HG02973 (cell line): ENCODE data around the gene AFG1L.
"Not testable (repeated sequence)": the region's sequence is repeated elsewhere in the genome, so short reads cannot be mapped to it uniquely, and the experiment has no call there.

ENCODE experiments used
- ATAC-seq: cut with Tn5 transposase; IDR thresholded peaks from one replicate; pipeline ENCODE4 v1.9.1; 2021; ENCODE audit warnings: moderate library complexity; ENCODE audit not compliant: unreplicated experiment

Gene AFG1L

DNA sequence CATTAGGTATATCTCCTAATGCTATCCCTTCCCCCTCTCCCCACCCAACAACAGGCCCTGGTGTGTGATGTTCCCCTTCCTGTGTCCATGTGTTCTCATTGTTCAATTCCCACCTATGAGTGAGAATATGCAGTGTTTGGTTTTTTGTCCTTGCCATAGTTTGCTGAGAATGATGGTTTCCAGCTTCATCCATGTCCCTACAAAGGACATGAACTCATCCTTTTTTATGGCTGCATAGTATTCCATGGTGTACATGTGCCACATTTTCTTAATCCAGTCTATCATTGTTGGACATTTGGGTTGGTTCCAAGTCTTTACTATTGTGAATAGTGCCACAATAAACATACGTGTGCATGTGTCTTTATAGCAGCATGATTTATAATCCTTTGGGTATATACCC, 154.9 kb downstream of the AFG1L start:
- ATAC-seq, result not testable (repeated sequence)

GRCh38 chr6:108451816-108452215, 157.0 kb downstream of the AFG1L start:
- no peak for ATAC-seq

GRCh38 chr6:108452711-108453195, 157.9 kb downstream of the AFG1L start:
- ATAC-seq, result no peak

- ATAC-seq, result no peak
Measured at GRCh38 chr6:108453601-108454185, 158.8 kb downstream of the AFG1L start.

DNA sequence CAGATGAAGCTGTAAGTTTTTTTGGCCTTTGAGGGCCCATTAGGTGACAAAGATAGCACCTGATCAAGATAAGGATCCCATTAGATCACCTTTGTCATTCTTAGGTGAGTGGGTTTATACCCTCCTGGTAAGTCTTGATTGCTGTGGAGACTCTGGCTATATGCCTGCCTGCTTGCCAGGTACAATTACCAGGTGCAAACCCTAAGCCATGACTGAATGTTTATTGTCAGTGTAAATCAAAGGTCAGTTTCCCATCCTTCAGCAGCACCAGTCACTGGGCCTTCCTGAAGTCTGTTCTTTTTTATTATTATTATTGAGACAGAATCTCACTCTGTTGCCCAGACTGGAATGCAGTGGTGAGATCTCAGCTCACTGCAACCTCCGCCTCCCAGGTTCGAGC, 159.5 kb downstream of the AFG1L start:
- no peak for ATAC-seq

DNA sequence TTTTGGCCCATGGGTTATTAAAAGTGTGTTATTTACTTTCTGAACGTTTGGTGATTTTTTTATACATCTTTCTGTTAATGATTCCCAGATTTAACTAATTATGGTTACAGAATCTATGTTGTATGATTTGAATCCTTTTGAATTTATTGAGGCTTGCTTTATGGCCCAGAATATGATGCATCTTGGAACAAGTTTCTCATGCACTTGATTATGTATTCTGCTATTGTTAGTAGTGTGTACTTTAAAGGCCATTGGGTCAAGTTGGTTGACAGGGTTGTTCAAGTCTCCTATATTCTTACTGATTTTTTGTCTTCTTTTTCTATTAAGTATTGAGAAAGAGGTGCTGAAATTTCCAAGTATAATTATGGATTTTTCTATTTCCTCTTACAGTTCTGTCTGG, 160.8 kb downstream of the AFG1L start:
- ATAC-seq, result no peak

DNA sequence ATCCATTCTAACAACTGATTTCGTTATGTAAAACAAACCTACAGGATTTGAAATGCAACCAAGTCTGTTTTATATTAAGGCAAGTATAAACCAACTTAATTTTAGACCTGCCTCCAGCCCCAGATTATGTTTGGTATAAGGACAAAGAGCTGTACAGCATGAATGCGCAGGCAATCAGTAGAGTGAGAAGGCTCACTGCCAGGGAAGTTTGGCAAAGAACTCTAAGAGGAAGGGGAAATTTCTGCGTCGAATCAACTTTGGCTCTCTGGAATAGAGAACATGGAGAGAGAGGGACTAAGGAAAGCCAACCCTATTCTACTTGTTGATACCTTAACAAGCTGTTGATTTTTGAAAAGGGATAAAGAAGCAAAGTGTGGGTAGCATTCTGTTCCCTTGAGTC, 168.9 kb downstream of the AFG1L start:
- ATAC-seq, result no peak

DNA sequence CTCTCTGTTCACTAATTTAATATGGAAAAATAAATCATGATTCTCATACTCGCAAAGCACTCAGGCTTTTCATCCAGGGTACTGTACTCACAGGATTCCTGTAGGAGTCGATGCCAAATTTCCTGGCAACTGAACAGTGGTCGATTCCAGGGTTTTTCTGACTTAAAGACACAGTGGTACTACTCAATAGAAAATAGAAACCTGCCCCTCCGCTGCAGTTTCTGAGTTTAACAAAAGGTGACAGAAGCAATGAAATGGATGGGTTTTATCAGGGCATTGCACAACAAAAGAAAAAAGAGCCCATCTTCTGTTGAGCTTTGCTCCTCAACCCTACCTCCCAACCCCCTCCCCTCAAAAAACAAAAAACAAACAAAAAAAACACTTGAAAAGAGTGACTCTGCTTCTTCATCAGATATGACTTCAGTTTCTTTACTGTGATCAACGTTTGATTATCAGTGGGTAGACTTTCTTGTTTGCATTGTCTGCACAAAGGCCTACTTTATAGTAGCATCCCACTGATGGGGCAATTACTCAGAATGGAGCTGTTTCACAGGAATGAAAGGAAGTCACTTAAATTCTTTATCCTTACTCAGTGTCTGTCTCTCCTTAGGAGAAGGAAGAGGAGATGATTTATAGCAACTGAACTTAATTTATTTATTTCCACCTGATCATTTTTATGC, 169.7 kb downstream of the AFG1L start:
- ATAC-seq, result no peak

DNA sequence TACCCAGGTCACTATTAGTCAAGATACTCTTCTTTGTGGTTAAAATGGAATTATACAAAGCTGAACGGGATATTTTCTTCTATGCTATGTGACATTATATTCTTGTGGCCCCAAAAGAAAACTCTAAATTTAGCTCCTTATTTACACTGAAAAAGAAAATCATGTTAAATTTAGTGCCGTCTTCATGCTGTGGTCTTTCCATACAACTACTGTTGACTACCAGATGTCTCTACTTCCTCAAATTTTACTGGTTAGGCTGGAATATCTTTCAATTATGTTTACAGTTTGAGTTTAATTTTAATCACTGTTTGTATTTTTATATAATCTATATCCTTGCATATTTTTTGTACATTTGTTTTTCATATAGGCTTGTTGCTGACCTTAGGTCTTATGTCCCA, 170.2 kb downstream of the AFG1L start:
- ATAC-seq, result no peak

DNA sequence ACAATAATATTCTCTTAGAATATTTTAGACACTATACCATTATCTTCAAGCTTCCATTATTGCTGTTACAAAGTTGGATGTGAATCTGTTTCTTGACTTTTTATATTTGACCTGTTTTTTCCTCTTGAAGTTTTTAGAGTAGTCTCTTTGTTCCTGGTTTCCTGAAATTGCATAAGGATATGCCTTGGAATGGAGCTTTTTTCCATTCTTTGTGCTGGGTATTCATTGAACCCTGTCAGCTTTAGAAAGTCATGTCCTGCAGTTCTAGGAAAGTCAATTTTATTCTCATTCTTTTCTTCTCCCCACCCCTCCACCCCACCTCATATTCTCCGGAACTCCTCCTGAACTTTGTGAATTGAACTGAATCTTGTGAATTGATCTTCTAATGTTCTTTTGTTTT, 173.5 kb downstream of the AFG1L start:
- ATAC-seq, result no peak

DNA sequence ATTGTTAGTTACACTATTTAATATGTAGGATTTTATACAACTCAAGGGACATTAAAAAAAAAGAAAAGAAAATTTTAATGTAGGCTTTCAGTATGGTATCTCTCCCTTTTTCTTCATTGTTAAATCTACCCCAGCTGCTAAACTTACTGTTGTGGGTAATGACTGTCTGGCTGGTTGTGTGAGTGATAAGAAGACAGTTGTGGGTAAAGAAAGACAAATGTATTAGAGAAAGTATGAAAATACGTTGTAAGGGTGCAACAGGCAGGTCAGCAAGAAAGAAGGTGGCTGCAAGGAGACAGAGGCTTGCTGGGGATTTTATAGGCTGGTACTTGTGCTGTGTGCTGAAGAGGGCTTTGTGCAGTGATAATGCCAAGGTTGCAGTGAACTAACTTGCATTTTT, 174.5 kb downstream of the AFG1L start:
- ATAC-seq, result no peak

GRCh38 chr6:108473197-108473596, 178.3 kb downstream of the AFG1L start:
- no peak for ATAC-seq

DNA sequence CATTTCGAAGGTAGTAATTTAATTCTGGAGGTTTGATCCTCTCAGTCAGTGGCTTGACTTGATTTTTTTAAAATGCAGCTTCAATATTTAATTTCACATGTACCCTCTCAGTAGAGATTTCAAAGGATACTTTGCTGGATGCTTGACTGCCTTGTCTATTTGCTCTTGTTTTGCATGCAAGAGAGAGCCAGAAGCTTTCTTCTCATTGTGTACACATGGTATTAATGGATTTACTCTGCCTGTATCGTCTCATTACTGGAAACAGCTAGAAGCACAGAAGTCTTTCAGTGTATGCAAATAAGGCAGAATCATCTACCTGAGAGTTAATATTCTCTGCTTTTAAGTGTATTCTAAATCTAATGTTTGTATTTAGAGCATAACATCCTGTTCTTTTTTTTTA, 181.5 kb downstream of the AFG1L start:
- ATAC-seq, result no peak

DNA sequence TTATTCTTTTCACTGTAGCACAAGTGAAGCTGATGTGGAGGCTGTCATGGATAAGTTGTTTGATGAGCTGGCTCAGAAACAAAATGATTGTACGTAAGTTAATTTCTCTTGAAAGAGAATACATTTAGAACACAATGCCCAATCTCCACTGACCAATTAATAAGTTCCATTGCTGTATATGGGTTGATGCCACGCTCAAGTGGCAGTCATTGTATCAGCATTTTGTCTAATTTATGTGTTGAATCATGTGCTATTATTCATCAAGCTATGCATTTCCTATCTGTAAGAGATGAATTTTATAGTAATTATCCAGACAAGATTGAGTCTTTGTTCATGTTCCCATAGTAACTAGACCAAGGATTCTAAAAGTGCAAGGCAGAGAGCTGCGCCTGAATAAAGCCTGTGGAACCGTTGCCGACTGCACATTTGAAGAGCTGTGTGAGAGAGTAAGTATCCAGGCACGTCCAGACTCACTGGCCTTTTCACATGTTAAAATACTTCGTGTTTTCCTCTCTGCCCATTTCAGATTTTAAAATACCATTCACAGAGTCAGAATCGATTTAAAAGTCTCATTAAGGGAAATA, 182.1 kb downstream of the AFG1L start:
- no peak for ATAC-seq

GRCh38 chr6:108482559-108482958, 187.7 kb downstream of the AFG1L start:
- ATAC-seq, result no peak

DNA sequence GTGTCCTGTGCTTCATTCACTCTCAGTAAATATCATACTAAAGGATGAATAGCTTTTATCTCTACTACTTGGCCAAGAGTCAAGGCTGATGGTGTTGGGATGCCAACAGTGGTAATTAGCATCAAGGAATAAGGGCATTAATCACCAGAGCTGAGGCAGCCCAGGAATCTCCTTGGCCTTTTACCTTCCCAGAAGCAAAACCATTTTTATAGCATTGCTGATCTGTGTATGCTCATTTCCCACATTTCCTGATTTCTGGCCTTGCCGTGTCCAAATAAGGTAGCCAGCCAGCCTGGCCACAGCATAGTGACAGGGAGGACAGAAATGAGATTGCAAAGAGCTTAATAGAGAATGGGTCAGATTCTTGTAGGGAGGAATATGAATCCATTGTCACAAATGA, 189.2 kb downstream of the AFG1L start:
- ATAC-seq, result no peak

DNA sequence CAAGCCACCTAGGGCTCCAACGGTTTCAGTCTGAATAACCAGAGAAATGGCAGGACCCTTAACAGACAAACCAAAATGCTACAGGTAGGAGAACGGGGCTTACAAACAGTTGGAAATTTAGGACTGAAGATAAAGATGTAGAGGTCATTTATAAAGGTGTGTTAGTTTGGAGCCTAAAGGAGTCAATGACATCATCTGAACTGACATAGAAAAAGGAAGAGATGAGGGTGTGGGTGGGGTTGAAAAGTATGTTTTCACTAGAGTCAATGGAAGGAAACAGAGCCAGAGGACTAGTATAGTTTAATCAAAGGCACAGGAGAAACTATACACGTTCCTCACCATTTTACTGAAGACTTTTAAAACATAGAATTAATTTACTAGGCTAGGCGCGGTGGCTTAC, 194.8 kb downstream of the AFG1L start:
- no peak for ATAC-seq

GRCh38 chr6:108492131-108492766, 197.4 kb downstream of the AFG1L start:
- no peak for ATAC-seq

DNA sequence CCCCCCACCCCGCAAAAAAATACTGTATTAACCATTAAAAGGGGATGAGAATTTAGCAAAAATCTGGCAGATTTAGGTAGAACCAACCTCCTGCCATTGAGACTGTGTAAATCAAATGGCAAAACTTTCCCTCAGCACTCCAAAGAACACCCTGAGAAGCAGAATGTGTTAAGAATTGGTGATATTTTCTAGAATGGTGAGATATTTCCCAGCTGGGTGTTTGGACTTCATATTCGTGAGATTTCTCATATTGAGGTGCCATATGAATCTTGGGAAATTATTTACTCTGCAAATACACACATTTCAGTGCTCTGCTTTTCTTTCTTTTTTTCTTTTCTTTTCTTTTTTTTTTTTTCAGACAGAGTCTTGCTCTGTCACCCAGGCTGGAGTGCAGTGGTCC, 199.6 kb downstream of the AFG1L start:
- ATAC-seq, result no peak

DNA sequence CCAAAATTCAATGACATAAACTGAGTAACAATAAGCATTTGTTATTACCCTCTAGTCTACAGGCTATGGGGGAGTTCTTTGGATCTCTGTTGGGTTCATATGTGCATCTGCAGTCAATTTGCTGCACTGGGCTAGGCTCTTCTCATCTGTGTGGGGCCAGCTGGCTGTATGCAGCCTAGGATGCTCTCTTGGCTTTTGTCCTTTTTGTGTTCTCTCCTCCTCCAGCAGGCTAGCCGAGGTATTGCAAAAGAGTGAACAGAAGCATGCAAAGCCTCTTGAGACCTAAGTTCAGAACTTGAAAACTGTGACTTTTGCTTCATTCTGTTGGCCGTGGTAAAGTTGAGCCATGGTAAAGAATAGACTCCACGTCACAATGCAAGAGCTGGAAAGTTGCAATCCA, 203.0 kb downstream of the AFG1L start:
- ATAC-seq, result no peak

DNA sequence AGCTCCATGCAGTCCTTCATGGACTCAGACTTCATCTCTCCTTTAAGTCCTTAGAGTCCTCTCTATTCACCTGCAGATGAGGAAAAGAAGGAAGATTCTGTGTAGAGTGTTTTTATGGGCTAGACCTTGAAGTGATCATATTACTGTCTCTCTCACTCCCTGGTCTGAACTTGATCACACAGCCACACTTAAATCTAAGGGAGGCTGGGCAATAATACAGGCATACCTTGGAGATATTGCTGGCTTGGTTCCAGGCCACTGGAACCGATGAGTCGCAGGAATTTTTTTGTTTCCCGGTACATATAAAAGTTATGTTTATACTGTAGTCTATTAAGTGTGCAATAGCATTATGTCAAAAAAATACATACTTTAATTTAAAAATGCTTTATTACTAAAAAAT, 206.7 kb downstream of the AFG1L start:
- ATAC-seq, result no peak

GRCh38 chr6:108502832-108503231, 208.0 kb downstream of the AFG1L start:
- ATAC-seq, result no peak
